GM12874 (cell line): ENCODE results near the gene OR2T33.

Source experiments
- CTCF ChIP-seq: IDR thresholded peaks from 2 replicates; pipeline ENCODE4 v1.5.1; 2011; ENCODE audit warnings: low read depth, mild to moderate bottlenecking, control low read depth, low read length, moderate library complexity; ENCODE audit not compliant: insufficient read depth

Gene OR2T33

DNA sequence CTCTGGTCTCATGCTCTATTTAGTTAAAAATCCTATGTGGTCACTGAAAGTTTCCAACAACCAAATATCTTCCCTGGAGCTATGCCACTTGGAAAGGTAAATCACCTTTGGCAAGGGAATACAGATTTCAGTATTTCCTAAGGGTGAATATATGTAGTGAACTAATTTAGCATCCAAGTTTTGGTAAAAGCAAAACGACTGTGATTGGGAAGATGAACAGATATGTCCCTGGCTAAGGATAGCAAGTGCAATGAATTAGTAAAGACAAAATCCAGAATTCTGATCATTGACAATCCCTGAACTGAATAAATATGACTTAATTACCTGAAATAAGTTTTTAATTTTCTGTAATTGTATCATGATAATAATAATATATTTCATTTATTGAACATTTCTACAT is at the start of gene OR2T33:
Gene OR2T33 (minus strand): TSS at position 101 of the 400 bp plus-strand sequence. CDS start 4,162 bp downstream, outside the sequence.
- no peak for TF ChIP-seq CTCF

DNA sequence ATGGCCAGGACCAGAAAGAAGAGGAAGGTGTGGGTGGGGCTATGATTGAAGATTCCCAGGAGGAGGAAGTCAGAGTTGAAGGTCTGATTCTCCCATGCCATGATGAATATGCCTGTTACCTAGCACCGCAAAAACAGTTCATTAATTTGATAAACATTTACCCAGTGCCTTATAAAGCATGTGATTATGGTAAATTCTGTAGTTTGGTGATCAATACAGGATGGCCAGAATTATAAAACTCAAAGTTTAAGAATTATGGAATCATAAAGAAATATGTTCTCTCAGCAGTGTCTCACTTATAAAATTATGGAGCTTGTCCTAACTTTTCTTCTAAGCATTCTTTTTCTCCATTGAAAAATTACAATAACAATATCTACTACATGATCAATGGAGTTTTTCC is 46.7 kb upstream of the OR2T33 start, which contains the start of gene OR2M7:
Gene OR2M7 (minus strand): TSS at position 101 of the 400 bp plus-strand sequence. CDS start 0 bp downstream, at position 101.
- no peak for TF ChIP-seq CTCF

DNA sequence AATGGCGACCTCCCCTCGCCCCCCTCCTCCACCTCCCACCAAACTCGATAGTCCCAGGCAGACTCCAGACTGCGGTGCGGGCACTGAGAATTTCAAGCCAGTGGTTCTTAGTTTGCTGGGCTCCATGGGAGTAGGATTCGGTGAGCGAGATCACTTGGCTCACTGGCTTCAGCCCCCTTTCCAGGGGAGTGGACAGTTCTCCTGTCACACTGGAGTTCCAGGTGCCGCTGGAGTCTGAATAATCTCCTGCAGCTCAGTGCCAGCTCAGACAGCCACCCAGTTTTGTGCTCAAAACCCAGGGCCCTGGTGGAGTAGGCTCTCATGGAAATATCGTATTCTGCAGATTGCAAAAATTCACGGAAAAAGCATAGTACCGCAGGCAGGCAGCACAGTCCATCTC is 39.0 kb upstream of the OR2T33 start:
- TF ChIP-seq CTCF: no peak

DNA sequence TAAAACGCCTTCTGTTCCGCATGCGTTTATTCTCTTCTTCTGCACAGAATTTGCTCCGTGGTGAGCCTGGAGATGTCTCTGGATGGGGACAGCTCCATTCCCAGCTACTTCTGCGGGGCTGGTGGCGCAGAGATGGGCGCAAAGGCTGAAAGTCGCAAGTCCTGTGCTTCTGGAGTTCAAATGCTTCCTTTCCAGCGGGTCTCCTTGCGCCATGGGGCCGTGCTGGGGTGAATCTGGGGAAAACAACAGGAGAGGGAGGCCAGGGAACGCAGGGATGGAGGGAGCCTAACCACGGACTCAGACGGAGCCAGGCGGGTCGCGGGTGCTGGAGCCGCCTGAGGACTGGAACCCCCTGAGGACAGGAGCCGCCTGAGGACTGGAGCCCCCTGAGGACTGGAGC is 28.3 kb upstream of the OR2T33 start:
- TF ChIP-seq CTCF: no peak

DNA sequence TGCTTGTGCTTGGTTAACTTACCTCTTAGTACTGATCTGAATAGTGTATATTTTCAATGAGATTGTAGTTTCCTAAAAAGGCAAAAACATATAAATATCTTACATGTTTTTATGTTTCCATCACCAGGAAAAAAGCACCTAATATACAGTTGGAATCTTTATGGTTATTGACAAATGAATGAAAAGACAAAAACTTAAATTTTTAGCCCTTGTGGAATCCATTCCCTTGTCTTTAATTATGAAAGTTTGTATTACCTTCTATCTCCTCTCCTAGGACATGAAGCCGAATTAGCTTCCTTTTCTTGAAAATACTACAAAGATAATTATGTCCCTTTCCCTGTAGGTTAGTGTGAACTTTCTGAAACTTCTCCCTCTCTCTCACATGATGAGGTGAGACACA is 25.5 kb upstream of the OR2T33 start, which contains the start of gene OR2T12:
Gene OR2T12 (minus strand): TSS at position 101 of the 400 bp plus-strand sequence. CDS start 7,846 bp downstream, outside the sequence.
- TF ChIP-seq CTCF: no peak

DNA sequence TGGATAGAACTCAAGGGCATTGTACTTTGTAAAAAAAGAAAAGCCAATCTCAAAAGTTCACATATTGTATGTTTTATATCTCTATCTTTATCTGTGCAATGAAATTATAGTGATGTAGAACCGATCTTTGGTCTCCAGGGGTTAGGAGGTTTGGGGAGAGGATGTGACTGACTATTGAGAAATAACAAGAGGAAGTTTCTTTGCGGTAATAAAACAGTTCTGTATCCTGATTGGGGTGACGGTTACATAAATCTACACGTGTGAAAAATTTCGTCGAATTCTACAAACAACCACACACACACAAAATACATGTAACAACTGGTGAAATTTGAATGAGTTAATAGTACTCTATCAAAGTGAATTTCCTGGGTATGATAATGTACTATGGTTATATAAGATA is 10.6 kb upstream of the OR2T33 start:
- no peak for TF ChIP-seq CTCF

- TF ChIP-seq CTCF: no peak
Measured at GRCh38 chr1:248268178-248268577, 9.6 kb downstream of the OR2T33 start.
